Kidney capillary endothelial cell (primary cell): ENCODE data around the gene PIGA.

Experiments
- DNase-seq: peaks from one replicate; pipeline ENCODE4 v3.0.0-alpha.2; 2018; ENCODE audit warnings: low spot score

The PIGA gene, protein sequence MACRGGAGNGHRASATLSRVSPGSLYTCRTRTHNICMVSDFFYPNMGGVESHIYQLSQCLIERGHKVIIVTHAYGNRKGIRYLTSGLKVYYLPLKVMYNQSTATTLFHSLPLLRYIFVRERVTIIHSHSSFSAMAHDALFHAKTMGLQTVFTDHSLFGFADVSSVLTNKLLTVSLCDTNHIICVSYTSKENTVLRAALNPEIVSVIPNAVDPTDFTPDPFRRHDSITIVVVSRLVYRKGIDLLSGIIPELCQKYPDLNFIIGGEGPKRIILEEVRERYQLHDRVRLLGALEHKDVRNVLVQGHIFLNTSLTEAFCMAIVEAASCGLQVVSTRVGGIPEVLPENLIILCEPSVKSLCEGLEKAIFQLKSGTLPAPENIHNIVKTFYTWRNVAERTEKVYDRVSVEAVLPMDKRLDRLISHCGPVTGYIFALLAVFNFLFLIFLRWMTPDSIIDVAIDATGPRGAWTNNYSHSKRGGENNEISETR

DNA sequence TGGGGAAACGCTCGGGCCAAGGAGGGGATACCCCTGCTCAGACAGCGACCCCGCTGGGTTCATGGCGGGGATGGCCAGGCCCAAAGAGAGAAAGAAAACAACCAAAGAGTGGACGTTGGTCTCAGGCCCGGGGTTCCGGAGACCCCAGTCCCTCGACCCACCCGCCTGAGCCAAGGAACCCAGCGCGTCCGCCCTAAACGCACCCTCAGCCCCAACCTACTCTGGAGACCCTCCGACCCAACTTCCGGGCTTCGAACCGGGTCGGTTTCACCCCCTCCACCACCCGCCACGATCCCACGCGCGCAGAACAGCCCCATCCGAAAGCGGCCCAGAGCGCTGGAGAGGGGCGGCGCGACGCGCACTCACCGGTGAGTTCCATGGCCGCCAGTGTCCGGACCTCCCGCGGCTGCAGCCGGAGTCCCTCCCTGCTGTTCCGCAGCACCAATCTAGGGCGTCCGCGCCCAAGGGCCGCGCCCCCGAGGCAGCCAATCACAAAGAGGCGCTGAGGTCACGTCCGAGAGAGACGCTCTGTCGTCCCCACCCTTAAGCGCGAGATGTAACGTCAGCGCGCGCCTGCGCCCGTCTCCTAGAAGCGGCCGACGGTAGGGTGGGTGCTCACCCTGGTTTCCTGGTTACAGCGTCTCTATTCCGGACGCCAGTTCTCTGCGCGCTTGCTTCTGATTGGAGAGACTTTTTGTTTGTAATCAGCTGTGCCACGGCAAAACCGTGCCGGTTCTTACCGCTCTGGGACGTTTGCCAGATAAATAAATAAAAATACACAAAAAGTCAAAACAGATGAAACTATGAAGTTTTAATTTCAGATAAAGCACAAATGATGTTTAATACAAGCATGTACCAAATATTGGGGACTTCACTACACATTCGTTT, at the start of gene PIGA:
PIGA (minus strand) TSS at position 389 of the 888 bp plus-strand sequence. CDS start 3,593 bp downstream, outside the sequence.
- peak; percentile 72 for DNase-seq

DNA sequence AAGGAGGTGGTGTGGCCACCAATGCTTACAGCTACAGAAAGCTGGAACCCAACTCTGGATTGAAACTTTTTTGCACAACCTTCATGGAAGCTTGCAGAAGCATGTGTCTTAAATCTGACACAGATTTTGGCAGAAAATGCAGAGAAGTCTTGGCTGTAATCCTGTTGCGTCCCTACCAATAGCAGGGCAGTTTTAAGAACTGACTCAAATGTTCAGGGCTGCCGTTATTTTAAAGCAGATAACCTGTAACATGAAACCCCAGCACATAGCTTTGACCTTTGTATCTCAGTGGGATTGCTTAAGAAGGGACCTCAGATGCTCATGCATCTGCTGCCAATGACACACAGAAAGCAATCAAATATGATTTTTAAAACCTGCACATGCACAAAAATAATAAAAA, 49.0 kb upstream of the PIGA start, which contains the start of gene VEGFD:
VEGFD (minus strand) TSS at position 110 of the 400 bp plus-strand sequence. CDS start 467 bp downstream, outside the sequence.
- no peak for DNase-seq

DNA sequence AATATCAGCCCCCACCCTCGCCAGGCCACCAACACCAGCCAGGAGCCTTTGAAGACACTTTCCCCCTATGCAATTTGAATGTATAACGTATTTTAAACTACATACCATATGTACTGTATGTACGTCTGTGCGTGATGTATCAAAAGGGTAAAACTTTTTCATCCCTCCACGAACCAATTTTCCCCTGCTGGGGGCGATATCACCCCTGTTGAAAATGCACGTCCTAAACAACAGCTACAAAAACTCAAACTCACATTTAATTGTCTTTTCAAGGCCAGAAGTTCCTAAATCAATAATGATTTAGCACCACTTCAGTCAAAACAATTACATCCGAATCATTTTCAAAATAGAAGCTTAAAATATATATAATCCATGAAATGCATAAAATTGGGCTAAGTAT, 47.5 kb upstream of the PIGA start:
- no peak for DNase-seq

DNA sequence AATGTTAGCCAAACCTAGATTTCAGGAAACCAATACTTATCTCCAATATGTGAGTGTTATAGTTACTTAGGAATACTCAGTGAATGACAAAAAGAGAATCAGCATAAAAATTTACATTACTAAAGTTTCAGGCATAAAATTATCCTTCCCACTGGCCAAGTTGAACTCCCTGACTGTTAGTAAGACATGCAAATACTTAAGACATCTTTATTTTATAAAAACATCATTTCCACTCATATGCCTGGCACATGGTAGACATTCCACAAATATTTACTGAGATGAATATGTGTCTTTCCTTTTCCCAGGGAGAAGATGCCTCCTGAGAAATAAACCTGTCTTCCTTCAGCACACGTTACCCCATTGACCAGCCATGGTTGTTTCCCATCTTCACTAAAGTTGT, 41.6 kb upstream of the PIGA start:
- DNase-seq, result no peak

DNA sequence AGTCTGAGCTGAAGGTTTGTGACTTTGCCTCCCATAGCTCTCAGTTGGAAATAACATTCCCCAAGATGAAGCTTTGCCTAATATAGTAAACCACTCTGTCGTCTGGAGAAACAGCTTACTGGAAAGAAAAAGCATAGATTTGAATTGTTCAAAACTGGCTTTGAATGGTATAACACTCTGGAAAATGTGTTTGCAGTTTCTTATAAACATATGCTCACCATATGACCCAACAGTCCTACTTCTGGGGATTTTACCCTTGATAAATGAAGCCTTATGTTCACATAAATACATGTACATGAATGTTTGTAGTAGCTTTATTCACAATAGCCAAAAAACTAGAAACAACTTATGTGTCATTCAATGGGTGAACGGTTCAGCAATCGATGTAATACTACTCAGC, 38.7 kb upstream of the PIGA start:
- no peak for DNase-seq

DNA sequence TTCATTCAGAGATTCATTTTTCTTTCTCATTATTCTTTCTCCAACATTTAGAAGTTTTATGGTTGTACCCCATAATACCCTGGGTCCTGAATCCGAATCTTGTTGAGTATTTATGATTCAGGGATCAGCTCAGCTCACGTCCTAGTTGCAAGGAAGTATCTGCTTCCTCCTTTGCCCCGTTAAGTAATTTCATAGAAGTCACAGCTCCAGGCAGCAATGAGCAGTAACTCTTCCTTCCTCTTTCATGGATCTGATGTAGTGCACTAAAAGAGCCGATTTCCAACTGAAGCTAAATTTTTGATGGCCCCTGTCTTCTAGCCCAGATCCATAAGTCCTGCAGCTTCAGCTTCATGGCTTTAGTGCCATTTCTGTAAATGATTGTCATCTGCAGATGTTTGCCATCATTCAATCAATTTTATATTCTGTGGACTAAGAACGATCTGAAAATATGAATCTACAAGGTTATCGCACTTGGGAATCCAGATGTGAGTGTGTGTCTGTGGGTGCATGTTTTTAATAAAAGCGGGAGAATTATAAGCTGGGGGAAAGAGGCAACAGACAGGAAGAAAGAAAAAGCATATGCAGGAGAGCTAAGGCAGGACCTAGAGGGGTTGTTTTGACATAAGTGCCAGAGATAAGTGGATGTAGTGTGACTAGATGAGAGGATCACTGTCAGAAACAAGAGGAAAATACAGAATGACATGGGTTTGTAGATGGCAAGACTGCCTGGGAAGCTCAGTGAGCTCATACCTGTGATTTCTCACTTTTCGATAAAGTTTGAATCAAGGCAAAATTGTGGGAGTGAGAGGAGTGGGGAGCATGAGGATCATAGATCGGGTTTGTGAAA, 31.4 kb upstream of the PIGA start:
- no peak for DNase-seq

DNA sequence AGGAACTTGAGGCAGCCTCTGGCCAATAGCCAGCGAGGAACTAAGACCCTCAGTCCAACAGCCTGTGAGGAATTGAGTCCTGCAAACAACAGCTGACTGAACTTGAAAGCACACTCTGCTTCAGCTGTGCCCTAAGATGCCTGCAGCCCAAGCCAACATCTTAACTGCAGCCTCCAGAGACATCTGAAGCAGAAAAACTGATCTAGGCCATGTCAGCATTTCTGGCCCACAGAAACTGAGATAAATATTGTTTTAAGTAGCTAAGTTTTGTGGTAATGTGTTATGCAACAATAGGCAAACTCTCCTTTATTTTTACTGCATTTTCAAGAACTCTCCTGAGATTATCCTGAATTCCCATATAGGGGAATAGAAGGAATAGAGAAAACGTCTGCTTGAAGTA, 24.4 kb upstream of the PIGA start:
- no peak for DNase-seq

DNA sequence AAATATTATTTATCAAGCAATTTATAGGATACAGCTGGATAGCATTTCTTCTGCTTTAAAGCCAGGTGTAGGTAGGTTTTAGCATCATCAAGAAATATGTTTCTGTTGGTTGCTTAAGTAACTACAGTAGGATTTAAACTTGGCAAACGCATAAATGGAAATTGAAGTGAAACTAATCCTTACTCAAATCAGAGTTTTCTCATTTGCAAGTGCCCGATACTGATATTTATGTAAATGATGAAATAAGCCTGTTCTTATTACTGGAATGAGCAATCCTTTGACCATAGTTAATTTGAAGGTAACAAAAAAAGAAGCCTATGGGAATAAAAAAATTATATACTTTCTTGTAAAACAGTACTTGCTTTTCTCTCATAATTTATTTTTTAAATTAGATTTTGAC, 23.2 kb upstream of the PIGA start:
- DNase-seq, result no peak

DNA sequence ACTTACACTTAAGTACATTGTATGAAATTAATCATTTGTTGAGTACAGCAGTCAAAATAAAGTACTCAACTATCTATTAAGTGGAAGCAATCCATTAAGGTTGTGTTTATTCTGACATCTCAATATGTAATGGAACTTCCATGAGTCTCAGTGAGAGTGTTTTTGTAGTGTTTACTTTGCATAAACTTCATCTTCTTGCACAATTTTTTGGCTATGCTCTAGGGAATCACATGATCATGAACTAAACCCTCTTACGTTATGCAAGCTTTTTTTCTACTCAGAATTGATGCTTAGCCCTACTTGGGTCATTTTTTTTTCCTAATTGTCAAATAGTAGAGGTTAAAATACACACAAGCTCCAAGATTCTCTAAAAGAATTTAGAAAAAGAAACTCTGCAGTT, 21.1 kb upstream of the PIGA start:
- no peak for DNase-seq

DNA sequence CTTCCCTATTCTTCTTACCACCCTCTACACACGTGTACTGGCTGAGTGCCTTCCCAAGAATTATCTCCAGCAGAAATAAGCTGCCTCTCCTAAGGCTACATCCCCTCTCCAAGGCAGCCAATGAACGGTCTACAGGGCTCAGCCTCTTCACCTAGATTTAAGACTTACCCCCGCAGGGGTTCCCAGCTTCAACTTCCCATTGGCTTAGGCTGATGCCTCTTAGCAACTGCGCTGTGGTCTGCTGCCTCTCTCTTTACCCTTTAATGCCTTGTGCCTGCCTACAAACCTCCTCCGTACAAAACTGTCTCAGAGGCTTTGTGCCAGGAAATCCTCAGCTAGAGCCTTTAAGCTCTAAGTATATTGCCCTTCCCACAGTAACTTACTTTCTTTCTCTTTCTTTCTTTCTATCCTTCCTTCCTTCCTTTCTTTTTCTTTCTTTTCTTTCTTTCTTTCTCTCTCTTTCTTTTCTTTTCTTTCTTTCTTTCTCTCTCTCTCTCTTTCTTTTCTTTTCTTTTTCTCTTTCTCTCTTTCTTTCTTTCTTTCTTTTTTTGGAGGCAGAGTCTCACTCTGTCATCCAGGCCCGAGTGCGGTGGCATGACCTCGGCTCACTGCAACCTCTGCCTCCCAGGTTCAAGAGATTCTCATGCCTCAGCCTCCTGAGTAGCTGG, 15.1 kb upstream of the PIGA start:
- DNase-seq, result no peak

DNA sequence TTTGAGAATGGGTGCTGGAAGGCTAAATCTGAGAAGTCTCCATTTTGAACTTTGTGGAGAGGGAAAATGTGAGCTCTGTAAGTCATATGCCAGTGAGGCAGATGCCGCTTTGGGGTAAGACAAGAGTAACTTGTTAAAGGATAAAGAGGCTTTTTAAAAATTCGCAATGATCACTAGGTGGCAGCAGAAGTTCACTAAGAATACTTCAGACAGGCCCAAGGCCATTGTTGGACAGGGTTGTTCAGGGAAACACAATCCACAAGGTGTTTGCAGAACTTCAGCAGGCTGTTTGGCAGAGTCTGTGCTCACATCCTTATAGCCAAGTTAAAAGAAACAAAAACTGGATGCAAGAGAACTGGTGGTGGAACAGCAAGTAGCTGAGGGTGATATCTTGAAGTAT, 13.7 kb upstream of the PIGA start:
- peak; percentile 50 for DNase-seq

DNA sequence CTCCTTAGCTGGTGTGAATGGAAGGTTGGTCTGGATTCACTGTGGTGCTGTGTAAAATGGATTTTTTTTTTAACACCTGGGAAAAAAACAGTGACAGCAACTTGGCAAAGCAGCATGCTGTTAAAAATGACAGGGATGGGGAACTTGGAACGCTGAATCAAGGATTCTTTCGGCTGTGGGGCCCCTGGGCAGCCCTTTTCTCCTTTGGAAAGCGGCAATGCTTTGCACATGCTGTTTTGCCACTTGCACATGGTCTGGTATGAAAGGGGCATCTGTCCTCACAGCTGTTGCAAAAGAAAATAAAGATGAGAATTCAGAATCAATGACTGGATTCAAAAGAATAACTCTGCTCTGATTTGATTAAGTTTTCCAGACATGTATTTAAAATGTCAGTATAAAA, 10.7 kb upstream of the PIGA start:
- DNase-seq, result no peak

DNA sequence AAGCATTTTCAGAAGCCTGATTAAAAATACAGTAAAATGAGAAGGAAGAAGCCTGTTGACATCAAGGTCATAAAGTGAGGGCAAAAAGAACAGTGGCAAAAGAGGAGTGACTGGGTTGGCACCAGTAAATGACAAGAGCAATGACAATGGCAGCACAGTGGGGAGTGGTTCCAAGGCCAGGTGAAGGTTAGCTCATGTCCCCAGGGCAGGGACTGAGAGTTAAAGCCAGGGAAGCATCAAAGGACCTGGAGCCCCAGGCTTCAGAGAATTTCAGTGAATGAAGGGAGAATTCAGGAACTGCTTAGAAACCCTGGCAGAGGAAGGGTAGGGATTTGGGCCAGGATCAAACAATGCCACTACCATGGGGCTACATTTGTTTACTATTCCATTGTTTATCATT, 8.8 kb upstream of the PIGA start:
- no peak for DNase-seq

DNA sequence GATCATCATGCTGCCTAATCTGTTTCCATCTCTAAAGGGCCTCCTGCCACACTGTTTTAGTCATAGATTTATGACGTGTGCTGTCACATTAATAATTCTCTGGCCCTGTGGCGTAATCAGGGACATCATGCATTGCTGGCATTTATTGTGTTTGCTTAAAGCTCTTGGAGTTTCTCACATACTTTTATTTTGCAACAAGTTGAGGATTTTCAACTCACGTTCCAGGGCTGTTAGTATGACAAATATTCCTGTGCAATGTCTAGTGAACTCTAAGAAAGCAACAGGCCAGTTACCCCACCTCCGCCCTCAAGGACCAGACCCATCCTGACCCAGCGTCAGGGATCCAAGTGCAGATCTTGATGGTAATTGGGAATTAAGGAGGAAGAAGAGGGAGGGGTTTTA, 7.8 kb upstream of the PIGA start:
- DNase-seq, result no peak

DNA sequence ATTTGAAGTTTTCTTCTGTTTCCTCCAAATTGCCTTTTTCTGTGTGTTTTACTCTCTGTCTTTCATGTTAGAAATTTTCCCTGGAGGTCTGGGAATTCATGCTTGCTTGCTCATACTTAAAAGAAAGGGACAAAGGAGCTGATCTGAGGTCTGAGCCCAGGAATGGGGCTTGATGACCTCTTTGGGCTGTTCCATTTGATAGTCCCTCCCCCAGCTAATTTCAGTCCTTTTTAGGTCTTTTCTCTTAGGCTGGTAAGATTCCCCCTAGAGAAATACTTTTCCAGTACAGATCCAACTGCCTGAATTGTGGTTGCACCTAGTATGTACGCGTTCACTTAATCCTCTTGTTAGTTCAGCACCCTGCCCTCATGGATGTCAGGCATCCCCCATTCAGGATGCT, 5.5 kb upstream of the PIGA start:
- DNase-seq, result no peak

DNA sequence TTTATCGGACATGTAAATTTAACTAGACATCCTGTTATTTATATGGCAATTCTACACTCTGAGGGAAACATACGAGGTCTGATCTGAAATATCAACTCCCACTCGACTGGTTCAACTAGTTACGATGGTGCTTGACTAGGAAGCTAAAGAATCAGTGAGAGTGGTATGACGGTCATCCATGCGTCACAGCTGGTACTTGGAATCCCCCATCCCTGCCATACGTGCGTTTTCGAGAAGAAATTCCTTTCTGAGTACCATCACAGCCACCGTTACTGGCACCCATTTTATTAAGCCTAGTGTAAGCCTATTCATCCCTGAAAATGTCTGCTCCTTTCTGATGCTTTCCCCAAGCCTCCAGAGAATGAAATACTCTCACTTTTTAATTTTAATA, 695 bp upstream of the PIGA start:
- DNase-seq, result peak; percentile 16

DNA sequence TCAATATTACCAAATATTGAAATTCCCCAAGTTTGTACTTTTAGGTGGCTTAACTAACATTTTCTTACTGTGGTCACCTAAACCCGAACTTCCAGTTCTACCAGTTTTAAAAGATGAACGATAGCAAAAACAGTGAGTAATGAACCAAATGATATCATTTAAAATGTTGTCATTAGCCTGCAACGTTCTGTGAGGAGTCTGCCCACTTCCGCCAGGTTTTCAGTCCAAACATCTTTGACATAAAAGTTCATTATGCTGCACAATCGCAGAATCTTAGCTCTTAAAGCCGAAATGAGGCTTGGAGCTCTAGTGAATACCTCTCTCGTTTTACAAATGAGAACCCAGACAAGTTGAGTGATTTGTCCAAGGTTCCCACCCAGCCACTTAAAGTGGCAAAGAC, 762 bp downstream of the PIGA start:
- DNase-seq, result no peak

DNA sequence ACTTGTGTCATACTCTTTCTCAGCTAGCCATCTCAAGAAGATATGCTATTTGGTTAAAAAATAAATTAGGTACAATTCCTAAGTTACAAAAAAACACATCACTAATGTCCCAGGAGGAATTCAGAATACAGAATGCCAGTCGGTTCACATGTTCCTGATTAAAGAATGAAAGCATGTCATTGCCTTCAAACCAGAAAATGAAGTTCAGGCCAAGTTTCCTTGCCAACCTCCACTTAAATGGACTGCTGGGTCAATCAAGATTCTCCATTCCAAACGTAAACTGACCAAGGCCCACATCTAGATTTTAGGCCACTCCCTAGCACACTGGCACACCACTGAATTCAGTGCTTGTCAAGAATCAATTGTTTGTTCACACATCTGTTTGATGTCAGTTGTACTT, 6.5 kb downstream of the PIGA start:
- DNase-seq, result no peak

DNA sequence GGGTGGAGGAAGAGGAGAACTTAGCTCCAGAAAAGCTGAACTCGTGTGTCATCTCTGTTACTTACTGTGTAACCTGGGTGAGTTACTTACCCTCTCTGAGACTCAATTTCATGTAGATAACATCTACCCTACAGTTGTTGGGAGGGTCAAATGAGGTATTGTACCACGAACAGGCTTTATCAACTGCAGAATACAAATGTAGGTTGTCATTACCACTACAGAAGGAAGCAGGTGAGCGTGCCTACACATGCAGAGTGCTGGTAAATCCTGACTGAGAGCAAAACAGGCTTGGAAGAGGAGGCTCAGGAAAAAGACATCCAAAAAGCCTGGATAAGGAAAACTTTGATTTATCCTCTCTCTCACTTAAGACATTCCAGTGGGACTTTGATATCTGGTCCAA, 7.2 kb downstream of the PIGA start:
- no peak for DNase-seq

DNA sequence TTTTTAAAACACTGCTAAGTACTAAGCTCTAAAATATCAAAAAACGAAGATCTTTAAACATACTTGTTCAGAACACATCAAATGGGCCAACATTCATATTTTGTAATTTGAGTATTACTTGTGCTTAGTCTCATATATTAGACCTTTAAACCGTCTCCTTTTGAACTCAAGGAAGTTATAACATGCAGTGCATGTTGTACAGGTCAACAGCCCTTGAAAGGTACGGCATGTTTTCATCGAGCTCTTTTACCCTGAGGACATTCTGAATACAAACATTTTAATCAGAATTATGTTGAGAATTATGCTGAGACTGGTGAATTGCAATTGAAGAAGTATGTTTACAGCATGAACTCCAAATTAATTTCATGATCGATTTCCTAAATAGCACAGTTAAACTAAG, 12.9 kb downstream of the PIGA start:
- DNase-seq, result no peak

DNA sequence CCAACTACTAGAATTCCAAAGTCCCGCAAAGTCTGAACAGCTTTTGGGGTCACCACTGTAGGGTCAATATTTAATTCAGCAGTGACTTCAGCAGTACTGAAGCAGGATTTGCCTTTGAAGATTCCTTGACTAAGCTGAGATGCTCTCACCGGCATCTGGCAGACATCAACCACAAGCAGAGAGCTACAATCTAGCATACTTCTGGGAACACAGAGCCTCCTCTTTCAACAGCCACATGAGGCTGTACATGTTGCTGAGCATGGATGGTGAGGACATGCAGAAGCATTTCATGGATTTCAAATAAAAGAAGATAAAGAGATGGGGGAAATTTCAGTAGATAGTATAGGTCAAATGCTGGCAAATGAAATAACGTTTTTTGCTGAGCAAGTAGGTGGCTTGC, 13.3 kb downstream of the PIGA start:
- no peak for DNase-seq

DNA sequence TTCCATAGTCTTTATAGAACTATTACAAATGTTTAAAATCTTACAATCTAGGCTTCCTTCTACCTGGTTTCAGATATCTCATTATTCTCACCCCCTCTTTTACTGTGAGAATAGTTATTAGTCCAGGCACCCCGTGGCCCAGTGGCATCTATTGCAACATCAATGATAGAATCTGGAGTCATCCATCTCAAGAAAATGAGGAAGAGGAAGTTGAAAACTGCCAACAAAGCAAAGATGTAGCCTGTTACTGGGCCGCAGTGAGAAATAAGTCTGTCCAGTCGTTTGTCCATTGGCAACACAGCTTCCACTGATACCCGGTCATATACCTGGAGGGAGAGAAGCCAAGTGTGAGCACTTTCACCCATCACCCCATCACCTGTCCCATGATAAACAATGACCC, 13.9 kb downstream of the PIGA start:
- no peak for DNase-seq
